ENCODE results near the gene FEM1A. TPM values are rescaled to one million over a fixed set of nuclear protein-coding genes. Genes with fewer than 3 reads are reported as not detected.
A peak's percentile ranks its signal among the peaks of the same experiment; 100 is the strongest.

The FEM1A gene
- total and polyA plus RNA-seq, 5 donors from 2014 or later: 2.2 to 11.9 (median 2.9) TPM

GRCh38 chr19:4763021-4763420 lies 28.5 kb upstream of the FEM1A start:
- H3K4me3 Mint-ChIP-seq: no peak overlapping the region
- Histone ChIP-seq H3K9me3 (ENCODE audit: control insufficient read depth in 2 of 2, low read length in 2 of 2) (no peaks in the 10 kb centered on the region), H3K27ac (ENCODE audit: insufficient read depth, low read length, poor library complexity, severe bottlenecking) (no peak overlapping the region), H3K27me3 (ENCODE audit: control insufficient read depth, insufficient read depth, low read length) (peaks cover 3% of the 10 kb centered on the region), H3K36me3 (ENCODE audit: control insufficient read depth, insufficient read depth, low read length) (no peaks in the 10 kb centered on the region), H3K4me1 (ENCODE audit: control insufficient read depth, insufficient read depth, low read length, poor library complexity, severe bottlenecking) (peaks cover 13% of the 10 kb centered on the region), H3K4me3 (ENCODE audit: low read depth, low read length) (no peak overlapping the region)
- ATAC-seq (ENCODE audit: low read depth in 2 of 2) (no peak), DNase-seq (no peak)
- peaks cover 0 to under 1% (median 0%) of the 10 kb centered on the region in 7 donors for H3K9me3 Mint-ChIP-seq
- peaks cover 3 to 13% (median 5%) of the 10 kb centered on the region in 4 donors for H3K4me1 Mint-ChIP-seq
- no peak overlapping the region for H3K27ac Mint-ChIP-seq
- no peaks in the 10 kb centered on the region for H3K36me3 Mint-ChIP-seq
- peaks cover 38% of the 10 kb centered on the region for H3K27me3 Mint-ChIP-seq

GRCh38 chr19:4764393-4764660 lies 27.2 kb upstream of the FEM1A start:
- Histone ChIP-seq H3K4me3 (ENCODE audit: low read depth, low read length) (no peak overlapping the region), H3K9me3 (ENCODE audit: control insufficient read depth in 2 of 2, low read length in 2 of 2) (no peaks in the 10 kb centered on the region), H3K27me3 (ENCODE audit: control insufficient read depth, insufficient read depth, low read length) (peaks cover 3% of the 10 kb centered on the region), H3K36me3 (ENCODE audit: control insufficient read depth, insufficient read depth, low read length) (no peaks in the 10 kb centered on the region), H3K27ac (ENCODE audit: insufficient read depth, low read length, poor library complexity, severe bottlenecking) (no peak overlapping the region), H3K4me1 (ENCODE audit: control insufficient read depth, insufficient read depth, low read length, poor library complexity, severe bottlenecking) (peaks cover 10% of the 10 kb centered on the region)
- no peak overlapping the region for H3K4me3 Mint-ChIP-seq
- H3K27ac Mint-ChIP-seq: no peak overlapping the region
- no peaks in the 10 kb centered on the region for H3K36me3 Mint-ChIP-seq
- DNase-seq (no peak), ATAC-seq (ENCODE audit: low read depth in 2 of 2) (no peak)
- peaks cover 1 to 10% (median 4%) of the 10 kb centered on the region in 4 donors for H3K4me1 Mint-ChIP-seq
- H3K27me3 Mint-ChIP-seq: peaks cover 33% of the 10 kb centered on the region
- peaks cover 0 to 4% (median 0%) of the 10 kb centered on the region in 7 donors for H3K9me3 Mint-ChIP-seq

GRCh38 chr19:4768934-4769777 lies 22.4 kb upstream of the FEM1A start:
- Histone ChIP-seq H3K27me3 (ENCODE audit: control insufficient read depth, insufficient read depth, low read length) (no peaks in the 10 kb centered on the region), H3K36me3 (ENCODE audit: control insufficient read depth, insufficient read depth, low read length) (no peaks in the 10 kb centered on the region), H3K27ac (ENCODE audit: insufficient read depth, low read length, poor library complexity, severe bottlenecking) (no peak overlapping the region), H3K4me3 (ENCODE audit: low read depth, low read length) (no peak overlapping the region), H3K4me1 (ENCODE audit: control insufficient read depth, insufficient read depth, low read length, poor library complexity, severe bottlenecking) (no peaks in the 10 kb centered on the region), H3K9me3 (ENCODE audit: control insufficient read depth in 2 of 2, low read length in 2 of 2) (no peaks in the 10 kb centered on the region)
- peak; percentile 43 to 65 for ATAC-seq (ENCODE audit: low read depth in 2 of 2)
- peaks cover 43% of the 10 kb centered on the region for H3K27me3 Mint-ChIP-seq
- no peaks in the 10 kb centered on the region for H3K4me1 Mint-ChIP-seq
- DNase-seq: peak; percentile 60 to 74 (median 63)
- H3K4me3 Mint-ChIP-seq: no peak overlapping the region
- H3K27ac Mint-ChIP-seq: no peak overlapping the region
- no peaks in the 10 kb centered on the region for H3K36me3 Mint-ChIP-seq
- H3K9me3 Mint-ChIP-seq: peaks cover 0 to 7% (median 0%) of the 10 kb centered on the region in 7 donors

DNA sequence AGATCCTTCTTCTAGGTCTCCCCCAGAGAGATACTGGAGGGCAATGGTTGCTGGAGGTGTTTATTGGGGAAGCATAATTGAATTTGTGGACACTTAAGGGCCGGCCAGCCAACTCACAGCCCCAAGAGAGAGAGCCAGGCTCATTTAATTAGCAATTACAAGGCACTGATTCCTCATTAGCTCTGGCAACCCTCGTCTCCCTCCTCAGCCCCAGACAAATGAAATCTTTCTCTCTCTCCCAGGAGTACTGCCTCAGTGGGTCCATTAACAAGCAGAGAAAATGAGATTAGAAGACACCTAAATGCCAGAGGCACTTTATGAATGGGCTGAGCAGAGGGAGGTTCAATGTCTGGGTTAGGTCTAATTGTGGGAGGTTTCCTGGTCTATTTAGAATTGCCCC lies 19.0 kb upstream of the FEM1A start:
- Histone ChIP-seq H3K36me3 (ENCODE audit: control insufficient read depth, insufficient read depth, low read length) (no peaks in the 10 kb centered on the region), H3K4me3 (ENCODE audit: low read depth, low read length) (no peak overlapping the region), H3K9me3 (ENCODE audit: control insufficient read depth in 2 of 2, low read length in 2 of 2) (no peaks in the 10 kb centered on the region), H3K27ac (ENCODE audit: insufficient read depth, low read length, poor library complexity, severe bottlenecking) (no peak overlapping the region), H3K4me1 (ENCODE audit: control insufficient read depth, insufficient read depth, low read length, poor library complexity, severe bottlenecking) (no peaks in the 10 kb centered on the region), H3K27me3 (ENCODE audit: control insufficient read depth, insufficient read depth, low read length) (peaks cover 5% of the 10 kb centered on the region)
- no peak for DNase-seq
- Mint-ChIP-seq H3K4me1 (no peaks in the 10 kb centered on the region), H3K9me3 (peaks cover 0 to 7% (median 0%) of the 10 kb centered on the region in 7 donors), H3K36me3 (no peaks in the 10 kb centered on the region), H3K4me3 (no peak overlapping the region), H3K27ac (no peak overlapping the region), H3K27me3 (peaks cover 37% of the 10 kb centered on the region)
- no peak for ATAC-seq (ENCODE audit: low read depth in 2 of 2)

GRCh38 chr19:4773047-4773640 lies 18.4 kb upstream of the FEM1A start:
- Histone ChIP-seq H3K27me3 (ENCODE audit: control insufficient read depth, insufficient read depth, low read length) (peaks cover 5% of the 10 kb centered on the region), H3K36me3 (ENCODE audit: control insufficient read depth, insufficient read depth, low read length) (no peaks in the 10 kb centered on the region), H3K4me1 (ENCODE audit: control insufficient read depth, insufficient read depth, low read length, poor library complexity, severe bottlenecking) (no peaks in the 10 kb centered on the region), H3K9me3 (ENCODE audit: control insufficient read depth in 2 of 2, low read length in 2 of 2) (no peaks in the 10 kb centered on the region), H3K27ac (ENCODE audit: insufficient read depth, low read length, poor library complexity, severe bottlenecking) (no peak overlapping the region), H3K4me3 (ENCODE audit: low read depth, low read length) (no peak overlapping the region)
- no peaks in the 10 kb centered on the region for H3K36me3 Mint-ChIP-seq
- ATAC-seq (ENCODE audit: low read depth in 2 of 2) (no peak), DNase-seq (no peak)
- H3K27ac Mint-ChIP-seq: peak overlapping the region in 1 of 3 donors; percentile 39
- peaks cover 35% of the 10 kb centered on the region for H3K27me3 Mint-ChIP-seq
- peaks cover 0 to 7% (median 0%) of the 10 kb centered on the region in 7 donors for H3K9me3 Mint-ChIP-seq
- H3K4me1 Mint-ChIP-seq: peaks cover 0 to under 1% (median 0%) of the 10 kb centered on the region in 4 donors
- H3K4me3 Mint-ChIP-seq: no peak overlapping the region

- Mint-ChIP-seq H3K9me3 (peaks cover 0 to 5% (median 0%) of the 10 kb centered on the region in 7 donors), H3K27ac (no peak overlapping the region), H3K4me3 (no peak overlapping the region), H3K4me1 (peaks cover 0 to 2% (median 0%) of the 10 kb centered on the region in 4 donors), H3K36me3 (no peaks in the 10 kb centered on the region), H3K27me3 (peaks cover 40% of the 10 kb centered on the region)
- H3K9me3 ChIP-seq (ENCODE audit: control insufficient read depth in 2 of 2, low read length in 2 of 2): no peaks in the 10 kb centered on the region
- H3K27ac ChIP-seq (ENCODE audit: insufficient read depth, low read length, poor library complexity, severe bottlenecking): no peak overlapping the region
- no peaks in the 10 kb centered on the region for H3K4me1 ChIP-seq (ENCODE audit: control insufficient read depth, insufficient read depth, low read length, poor library complexity, severe bottlenecking)
- H3K27me3 ChIP-seq (ENCODE audit: control insufficient read depth, insufficient read depth, low read length): peaks cover 5% of the 10 kb centered on the region
- DNase-seq (no peak), ATAC-seq (ENCODE audit: low read depth in 2 of 2) (no peak)
- H3K36me3 ChIP-seq (ENCODE audit: control insufficient read depth, insufficient read depth, low read length): no peaks in the 10 kb centered on the region
- no peak overlapping the region for H3K4me3 ChIP-seq (ENCODE audit: low read depth, low read length)
Observed at GRCh38 chr19:4774136-4774535, 17.4 kb upstream of the FEM1A start.

DNA sequence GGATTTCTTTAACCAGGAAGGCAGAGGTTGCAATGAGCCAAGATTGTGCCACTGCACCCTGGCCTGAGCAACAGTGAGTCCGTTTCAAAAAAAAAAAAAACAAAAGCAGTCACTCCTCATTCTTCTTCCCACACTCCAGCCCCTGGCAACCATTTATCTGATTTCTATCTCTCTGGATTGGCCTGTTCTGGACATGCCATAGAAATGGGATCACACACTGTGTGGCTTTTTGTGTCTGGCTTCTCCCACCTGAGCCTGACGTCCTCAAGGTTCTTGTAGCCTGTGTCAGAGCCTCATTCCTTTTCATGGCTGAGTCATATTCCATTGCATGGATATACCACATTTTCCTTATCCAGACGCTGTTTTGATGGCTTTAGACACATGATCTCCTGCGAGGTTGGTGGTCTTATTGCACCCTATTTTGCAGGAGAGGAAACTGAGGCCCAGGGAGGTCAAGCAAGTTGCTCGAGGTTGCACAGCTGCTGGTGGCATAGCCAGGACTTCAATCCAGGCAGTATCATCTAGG lies 15.8 kb upstream of the FEM1A start:
- no peaks in the 10 kb centered on the region for H3K4me1 ChIP-seq (ENCODE audit: control insufficient read depth, insufficient read depth, low read length, poor library complexity, severe bottlenecking)
- no peak for DNase-seq
- H3K27me3 ChIP-seq (ENCODE audit: control insufficient read depth, insufficient read depth, low read length): peaks cover 5% of the 10 kb centered on the region
- Mint-ChIP-seq H3K4me1 (peaks cover 0 to 2% (median 0%) of the 10 kb centered on the region in 4 donors), H3K36me3 (no peaks in the 10 kb centered on the region), H3K4me3 (no peak overlapping the region), H3K27ac (no peak overlapping the region), H3K9me3 (peaks cover 0 to 4% (median 0%) of the 10 kb centered on the region in 7 donors), H3K27me3 (peaks cover 36% of the 10 kb centered on the region)
- no peaks in the 10 kb centered on the region for H3K9me3 ChIP-seq (ENCODE audit: control insufficient read depth in 2 of 2, low read length in 2 of 2)
- H3K27ac ChIP-seq (ENCODE audit: insufficient read depth, low read length, poor library complexity, severe bottlenecking): no peak overlapping the region
- no peaks in the 10 kb centered on the region for H3K36me3 ChIP-seq (ENCODE audit: control insufficient read depth, insufficient read depth, low read length)
- ATAC-seq (ENCODE audit: low read depth in 2 of 2): no peak
- H3K4me3 ChIP-seq (ENCODE audit: low read depth, low read length): no peak overlapping the region

Measured in CD4-positive, CD25-positive, alpha-beta regulatory T cell (primary cell).